Adrenal gland (tissue), 12 donors: Measurements from ENCODE around the gene ASXL1. TPM values are rescaled to one million over a fixed set of nuclear protein-coding genes. Genes with fewer than 3 reads are reported as not detected.

ENCODE experiments used
- DNase-seq, 7 donors: peaks; one replicate each; pipeline ENCODE4 v3.0.0-alpha.2; 2019 to 2020
- H3K27ac ChIP-seq, 5 donors: fragments of 200-600 bp; sonication (generic) in 4 of 5; 1 replicate in 3 of 5; 2 replicates in 2 of 5; pipeline versions ENCODE4 v1.5.1 to v1.8.0; 2016 to 2020; ENCODE audit warnings: mild to moderate bottlenecking in 1 of 5
- H3K27me3 ChIP-seq: fragments of 200-600 bp; 2 replicates; pipeline ENCODE4 v1.8.0; 2021
- H3K36me3 ChIP-seq, 2 donors: fragments of 200-600 bp; replicated peaks in 1 of 2; 1 replicate in 1 of 2; 2 replicates in 1 of 2; pipeline versions ENCODE4 v1.5.1 to v1.8.0; 2018 to 2022
- H3K4me1 ChIP-seq, 2 donors: fragments of 200-600 bp; replicated peaks in 1 of 2; 1 replicate in 1 of 2; 2 replicates in 1 of 2; pipeline versions ENCODE4 v1.5.1 to v1.8.0; 2018 to 2021
- H3K4me3 ChIP-seq, 4 donors: fragments of 200-600 bp; sonication (generic) in 3 of 4; one replicate each; pipeline ENCODE4 v1.5.1; 2016 to 2018
- H3K9me3 ChIP-seq, 3 donors: fragments of 200-600 bp; sonication (generic) in 1 of 3; replicated peaks in 1 of 3; 1 replicate in 2 of 3; 2 replicates in 1 of 3; pipeline versions ENCODE4 v1.5.1 to v1.8.0; 2016 to 2021
- POLR2A ChIP-seq, 2 donors: fragments of 450-650 bp; IDR thresholded peaks; one replicate each; pipeline ENCODE4 v1.6.1; 2017; ENCODE audit warnings: antibody characterized with exemption in 2 of 2, mild to moderate bottlenecking in 2 of 2, moderate library complexity in 1 of 2
- WGBS, 4 donors: extraction: QIAGEN DNeasy Blood & Tissue Kit in 2 of 4; methylation state at CpG; one replicate each; pipeline versions ENCODE4 v1.1.5 to v1.1.7; 2013 to 2017; 5-methylcytosine and 5-hydroxymethylcytosine counted together
- intact Hi-C, 2 donors: fragments of 100-400 bp; cut with DNase I; formaldehyde crosslinking; loops; one replicate each; pipeline versions ENCODE4 v1.14.1 to v1.15.0; 2022 to 2023
- polyA plus RNA-seq, 3 donors: library from polyadenylated mRNA; stranded (reverse); fragments of 200-250 nt in 2 of 3; fragments of 350-450 nt in 1 of 3; fragmentation: Illumina TruSeq in 1 of 3; extraction: RNeasy Lipid Tissue Mini Kit (QIAGEN cat#74804) in 1 of 3; gene quantifications; one replicate each; pipeline ENCODE4 v1.2.3, GENCODE V29; 2013 to 2014
- total RNA-seq, 9 donors: library from RNA; depleted of rRNA in 4 of 9; stranded (reverse); fragments of >200 nt in 4 of 9; fragments of 120-200 nt in 1 of 9; fragmentation: NEBNext Ultra II Directional in 1 of 9; extraction: Animal tissue kit (Norgen Biotek cat#: 25700) in 1 of 9; gene quantifications; one replicate each; pipeline versions ENCODE4 v1.1.0 to v1.2.4, GENCODE V29; 2013 to 2023
- TF ChIP-seq, protein P1 (sequence below), 6 experiments: fragments of 450-650 bp in 4 of 6; fragments of 200-600 bp in 2 of 6; sonication (generic) in 1 of 6; IDR thresholded peaks; 1 replicate in 5 of 6; 2 replicates in 1 of 6; pipeline versions ENCODE4 v1.5.1 to v1.8.0; 2016 to 2021; ENCODE audit warnings: antibody characterized with exemption in 6 of 6, mild to moderate bottlenecking in 2 of 6, moderate library complexity in 1 of 6
- donor health status: healthy with polysubstance abuse.
- donor health status: Bipolar disorder and iron deficiency.
- donor health status: DM: yes; HTN: yes; CAD: no.
- donor health status: DM: no; HTN: no; CAD: no.
- donor health status: DM: no; HTN: no; CAD: no.
- donor health status: DM: yes; HTN: yes; CAD: no.

ASXL1 gene
- total and polyA plus RNA-seq, 12 donors, result 19.9 to 77.7 (median 51.8) TPM

DNA sequence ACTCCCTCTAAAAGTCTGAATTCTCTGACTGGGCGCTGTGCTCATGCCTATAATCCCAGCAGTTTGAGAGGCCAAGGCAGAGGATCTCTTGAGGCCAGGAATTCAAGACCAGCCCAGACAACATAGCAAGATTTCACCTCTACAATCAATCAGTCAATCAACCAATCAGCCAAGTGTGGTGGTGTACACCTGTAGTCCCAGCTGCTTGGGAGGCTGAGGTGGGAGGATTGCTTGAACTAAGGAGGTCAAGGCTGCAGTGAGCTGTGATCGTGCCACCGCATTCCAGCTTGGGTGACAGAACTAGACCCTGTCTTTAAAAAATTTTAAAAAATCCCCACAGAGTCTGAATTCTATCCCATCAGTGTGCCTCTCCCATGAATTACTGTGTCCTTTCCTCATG, 42.7 kb upstream of the ASXL1 start:
- Histone ChIP-seq H3K9me3 (no peaks in the 10 kb centered on the region), H3K4me3 (no peak overlapping the region), H3K27me3 (no peaks in the 10 kb centered on the region), H3K27ac (no peak overlapping the region), H3K4me1 (no peaks in the 10 kb centered on the region), H3K36me3 (peaks cover 0 to 19% of the 10 kb centered on the region in 2 donors)
- WGBS, 4 donors, result 88 to 100% (median 94%) methylated on average over 3 of the region's 3 CpGs
- intact Hi-C loops, result no loop called here
- no peak for DNase-seq
- TF ChIP-seq POLR2A (IDR thresholded peaks at IDR 0.05), result no peak
- TF ChIP-seq, protein P1, sequence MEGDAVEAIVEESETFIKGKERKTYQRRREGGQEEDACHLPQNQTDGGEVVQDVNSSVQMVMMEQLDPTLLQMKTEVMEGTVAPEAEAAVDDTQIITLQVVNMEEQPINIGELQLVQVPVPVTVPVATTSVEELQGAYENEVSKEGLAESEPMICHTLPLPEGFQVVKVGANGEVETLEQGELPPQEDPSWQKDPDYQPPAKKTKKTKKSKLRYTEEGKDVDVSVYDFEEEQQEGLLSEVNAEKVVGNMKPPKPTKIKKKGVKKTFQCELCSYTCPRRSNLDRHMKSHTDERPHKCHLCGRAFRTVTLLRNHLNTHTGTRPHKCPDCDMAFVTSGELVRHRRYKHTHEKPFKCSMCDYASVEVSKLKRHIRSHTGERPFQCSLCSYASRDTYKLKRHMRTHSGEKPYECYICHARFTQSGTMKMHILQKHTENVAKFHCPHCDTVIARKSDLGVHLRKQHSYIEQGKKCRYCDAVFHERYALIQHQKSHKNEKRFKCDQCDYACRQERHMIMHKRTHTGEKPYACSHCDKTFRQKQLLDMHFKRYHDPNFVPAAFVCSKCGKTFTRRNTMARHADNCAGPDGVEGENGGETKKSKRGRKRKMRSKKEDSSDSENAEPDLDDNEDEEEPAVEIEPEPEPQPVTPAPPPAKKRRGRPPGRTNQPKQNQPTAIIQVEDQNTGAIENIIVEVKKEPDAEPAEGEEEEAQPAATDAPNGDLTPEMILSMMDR (IDR thresholded peaks at IDR 0.05), result no peak

DNA sequence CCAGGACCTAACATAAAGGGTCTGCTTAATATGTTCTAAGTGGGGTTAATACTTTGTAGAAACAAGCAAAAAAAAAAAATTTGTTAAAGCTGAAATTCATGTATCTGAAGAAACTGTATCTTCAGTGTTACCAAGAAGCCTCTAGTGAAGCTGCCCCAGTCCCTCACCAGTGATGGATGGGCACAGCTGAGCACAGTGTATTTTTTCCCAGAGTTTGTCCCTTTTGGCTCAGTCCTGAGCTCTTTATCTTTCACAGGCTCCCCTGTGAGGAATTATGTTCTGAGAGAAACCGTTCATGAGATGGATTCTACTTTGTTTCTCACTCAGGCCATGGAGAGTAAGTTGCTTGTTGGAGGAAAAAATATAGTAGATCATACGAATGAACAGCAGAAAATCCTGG, 42.2 kb upstream of the ASXL1 start:
- H3K27me3 ChIP-seq, result no peaks in the 10 kb centered on the region
- DNase-seq, result no peak
- H3K4me3 ChIP-seq, result no peak overlapping the region
- intact Hi-C loops, result no loop called here
- peaks cover 0 to 17% of the 10 kb centered on the region in 2 donors for H3K36me3 ChIP-seq
- WGBS, 4 donors, result 68 to 83% (median 80%) methylated on average over 2 of the region's 2 CpGs
- TF ChIP-seq, protein P1 (IDR thresholded peaks at IDR 0.05), result no peak
- no peak for TF ChIP-seq POLR2A (IDR thresholded peaks at IDR 0.05)
- no peak overlapping the region for H3K27ac ChIP-seq
- no peaks in the 10 kb centered on the region for H3K4me1 ChIP-seq
- no peaks in the 10 kb centered on the region for H3K9me3 ChIP-seq

DNA sequence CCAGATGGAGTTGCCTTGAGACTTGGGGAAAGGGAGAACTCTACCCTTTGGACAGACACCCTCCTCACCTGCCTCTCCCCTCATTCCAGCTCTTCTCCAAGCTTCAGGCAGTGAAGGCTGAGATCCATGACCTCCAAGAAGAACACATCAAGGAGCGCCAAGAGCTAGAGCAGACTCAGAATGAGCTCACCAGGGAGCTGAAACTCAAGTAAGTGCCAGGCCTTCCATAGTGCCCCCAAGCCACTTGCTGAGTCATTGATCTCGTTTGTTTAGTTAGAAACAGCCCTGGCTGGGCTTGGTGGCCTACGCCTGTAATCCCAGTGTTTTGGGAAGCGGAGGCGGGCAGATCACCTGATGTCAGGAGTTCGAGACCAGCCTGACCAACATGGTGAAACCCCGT, 41.5 kb upstream of the ASXL1 start:
- intact Hi-C loops, result no loop called here
- H3K27me3 ChIP-seq, result no peaks in the 10 kb centered on the region
- no peak for TF ChIP-seq POLR2A (IDR thresholded peaks at IDR 0.05)
- TF ChIP-seq, protein P1 (IDR thresholded peaks at IDR 0.05), result no peak
- H3K4me1 ChIP-seq, result no peaks in the 10 kb centered on the region
- H3K9me3 ChIP-seq, result no peaks in the 10 kb centered on the region
- no peak overlapping the region for H3K27ac ChIP-seq
- WGBS, 4 donors, result 94 to 98% (median 95%) methylated on average over 6 to 7 of the region's 7 CpGs
- no peak overlapping the region for H3K4me3 ChIP-seq
- H3K36me3 ChIP-seq, result peaks cover 0 to 17% of the 10 kb centered on the region in 2 donors
- no peak for DNase-seq

GRCh38 chr20:32319100-32319499, 39.0 kb upstream of the ASXL1 start:
- no peak overlapping the region for H3K27ac ChIP-seq
- intact Hi-C loops, result no loop called here
- no peak for TF ChIP-seq POLR2A (IDR thresholded peaks at IDR 0.05)
- TF ChIP-seq, protein P1 (IDR thresholded peaks at IDR 0.05), result no peak
- no peaks in the 10 kb centered on the region for H3K27me3 ChIP-seq
- H3K4me1 ChIP-seq, result no peaks in the 10 kb centered on the region
- DNase-seq, result no peak
- 85 to 93% (median 90%) methylated on average over 6 of the region's 6 CpGs for WGBS, 4 donors
- H3K4me3 ChIP-seq, result no peak overlapping the region
- peaks cover 0 to 17% of the 10 kb centered on the region in 2 donors for H3K36me3 ChIP-seq
- no peaks in the 10 kb centered on the region for H3K9me3 ChIP-seq
